Measurements from ENCODE around the gene NOX5. TPM values are rescaled to one million over a fixed set of nuclear protein-coding genes. Genes with fewer than 3 reads are reported as not detected.

Gene NOX5
- total RNA-seq, 4 donors from 2014 or later: 0.27 TPM; not detected in 3

GRCh38 chr15:69086427-69087204 lies 72.1 kb downstream of the NOX5 start:
- no peak for DNase-seq
- Histone ChIP-seq H3K27me3 (peaks cover 4% of the 10 kb centered on the region), H3K9me3 (no peaks in the 10 kb centered on the region), H3K36me3 (no peaks in the 10 kb centered on the region), H3K4me1 (peaks cover 0 to 3% (median 0%) of the 10 kb centered on the region in 4 donors), H3K4me3 (no peak overlapping the region), H3K27ac (no peak overlapping the region)
- intact Hi-C loops (cut with DNase I; ENCODE audit: low total_unique reads): no loop called here
- TF ChIP-seq EP300 (IDR thresholded peaks at IDR 0.05; ENCODE audit: low read depth) (no peak), POLR2AphosphoS5 (IDR thresholded peaks at IDR 0.05) (no peak), POLR2A (IDR thresholded peaks at IDR 0.05) (no peak), CTCF (IDR thresholded peaks at IDR 0.05) (no peak)
- WGBS, 2 donors (ENCODE audit: low coverage in 1 of 2): 60 to 79% methylated on average over 5 to 14 of the region's 14 CpGs
- in situ Hi-C loops (cut with MboI; ENCODE audit: low pct_ligation_motif_present in 1 of 4, low pct_unique_long_range_greater_than_20kb in 1 of 4, low sequenced_read_pairs in 3 of 4): loop anchor here in 1 of 4 donors (10.0 kb wide), 1 partner anchor 58 kb away; no protein-coding TSS in a partner anchor

- intact Hi-C loops (cut with DNase I; ENCODE audit: low total_unique reads) (no loop called here), in situ Hi-C loops (cut with MboI; ENCODE audit: low pct_ligation_motif_present in 1 of 4, low pct_unique_long_range_greater_than_20kb in 1 of 4, low sequenced_read_pairs in 3 of 4) (loop anchor here in 1 of 4 donors (10.0 kb wide), 1 partner anchor 57 kb away; no protein-coding TSS in a partner anchor)
- 86 to 90% methylated on average over 4 to 5 of the region's 5 CpGs for WGBS, 2 donors (ENCODE audit: low coverage in 1 of 2)
- H3K9me3 ChIP-seq: no peaks in the 10 kb centered on the region
- no peaks in the 10 kb centered on the region for H3K4me1 ChIP-seq
- H3K27ac ChIP-seq: no peak overlapping the region
- peaks cover 4% of the 10 kb centered on the region for H3K27me3 ChIP-seq
- DNase-seq: no peak
- no peaks in the 10 kb centered on the region for H3K36me3 ChIP-seq
- TF ChIP-seq POLR2AphosphoS5 (IDR thresholded peaks at IDR 0.05) (no peak), POLR2A (IDR thresholded peaks at IDR 0.05) (no peak), EP300 (IDR thresholded peaks at IDR 0.05; ENCODE audit: low read depth) (no peak), CTCF (IDR thresholded peaks at IDR 0.05) (no peak)
- no peak overlapping the region for H3K4me3 ChIP-seq
These were observed 73.0 kb downstream of the NOX5 start for GRCh38 chr15:69087366-69087976.

GRCh38 chr15:69088300-69088965 lies 73.9 kb downstream of the NOX5 start:
- Histone ChIP-seq H3K4me1 (no peaks in the 10 kb centered on the region), H3K27me3 (peaks cover 4% of the 10 kb centered on the region), H3K27ac (no peak overlapping the region), H3K36me3 (no peaks in the 10 kb centered on the region), H3K9me3 (no peaks in the 10 kb centered on the region), H3K4me3 (no peak overlapping the region)
- 22 to 31% methylated on average over 7 to 10 of the region's 10 CpGs for WGBS, 2 donors (ENCODE audit: low coverage in 1 of 2)
- no peak for TF ChIP-seq EP300 (IDR thresholded peaks at IDR 0.05; ENCODE audit: low read depth)
- no peak for TF ChIP-seq CTCF (IDR thresholded peaks at IDR 0.05)
- no peak for TF ChIP-seq POLR2A (IDR thresholded peaks at IDR 0.05)
- TF ChIP-seq POLR2AphosphoS5 (IDR thresholded peaks at IDR 0.05): no peak
- intact Hi-C loops (cut with DNase I; ENCODE audit: low total_unique reads) (no loop called here), in situ Hi-C loops (cut with MboI; ENCODE audit: low pct_ligation_motif_present in 1 of 4, low pct_unique_long_range_greater_than_20kb in 1 of 4, low sequenced_read_pairs in 3 of 4) (loop anchor here in 1 of 4 donors (10.0 kb wide), 1 partner anchor 56 kb away; no protein-coding TSS in a partner anchor)
- DNase-seq: no peak

DNA sequence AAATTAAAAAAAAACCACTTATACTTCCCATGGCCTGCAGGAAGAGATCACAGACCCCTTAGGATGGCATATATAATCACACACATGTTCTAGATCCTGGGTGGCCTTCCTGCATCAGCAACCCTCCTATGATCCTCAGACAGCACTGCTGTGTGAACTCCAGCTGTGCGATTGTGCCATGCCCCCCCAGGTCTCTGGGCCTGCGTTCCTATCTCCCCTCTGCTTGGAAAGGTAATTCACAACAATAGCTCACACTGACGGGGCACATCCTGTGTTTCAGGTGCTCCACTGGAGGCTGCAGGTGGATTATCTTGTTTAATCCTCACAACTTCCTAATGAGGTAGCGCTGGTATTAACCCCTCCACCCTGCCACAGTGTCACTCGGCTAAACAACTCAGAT lies 74.8 kb downstream of the NOX5 start:
- in situ Hi-C loops (cut with MboI; ENCODE audit: low pct_ligation_motif_present in 1 of 4, low pct_unique_long_range_greater_than_20kb in 1 of 4, low sequenced_read_pairs in 3 of 4): loop anchor here in 1 of 4 donors (10.0 kb wide), 1 partner anchor 56 kb away; no protein-coding TSS in a partner anchor
- DNase-seq: no peak
- H3K27me3 ChIP-seq: peaks cover 4% of the 10 kb centered on the region
- TF ChIP-seq POLR2AphosphoS5 (IDR thresholded peaks at IDR 0.05) (no peak), POLR2A (IDR thresholded peaks at IDR 0.05) (no peak), EP300 (IDR thresholded peaks at IDR 0.05; ENCODE audit: low read depth) (no peak), CTCF (IDR thresholded peaks at IDR 0.05) (no peak)
- no peak overlapping the region for H3K27ac ChIP-seq
- H3K9me3 ChIP-seq: no peaks in the 10 kb centered on the region
- H3K36me3 ChIP-seq: no peaks in the 10 kb centered on the region
- H3K4me1 ChIP-seq: no peaks in the 10 kb centered on the region
- H3K4me3 ChIP-seq: no peak overlapping the region
- WGBS, 2 donors (ENCODE audit: low coverage in 1 of 2): 88 to 90% methylated on average over 4 to 5 of the region's 5 CpGs
- intact Hi-C loops (cut with DNase I; ENCODE audit: low total_unique reads): no loop called here
